Stimulated activated CD4-positive, alpha-beta T cell treated with anti-CD3 and anti-CD28 coated beads, Interleukin-12 subunit alpha, Interleukin-12 subunit beta, amount 100 ng/mL, for 24 hours (primary cell): ENCODE results near the gene TMTC4.
"Not testable (repeated sequence)": the region's sequence is repeated elsewhere in the genome, so short reads cannot be mapped to it uniquely, and the experiment has no call there.

Experiments used
- DNase-seq, 2 experiments: peaks; one replicate each; pipeline ENCODE4 v3.0.0-alpha.2; 2020; ENCODE audit warnings: low read depth in 2 of 2

TMTC4 gene

DNA sequence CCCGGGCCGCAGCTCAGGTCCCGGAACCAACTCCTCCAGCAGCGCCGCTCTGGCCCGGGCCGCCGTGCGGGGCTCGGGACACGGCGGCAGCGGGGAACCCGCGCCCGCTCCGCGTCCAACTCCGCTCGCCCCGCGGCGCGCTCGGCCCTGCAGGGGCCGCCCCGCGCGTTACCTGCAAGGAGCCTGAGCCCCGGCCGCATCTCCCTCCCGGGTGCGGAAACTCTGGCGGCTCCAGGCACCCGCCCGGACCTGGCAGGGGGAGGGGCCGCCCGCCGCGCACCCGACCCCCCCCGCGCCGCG lies at the start of gene TMTC4:
TMTC4 (minus strand) TSS at position 224 of the 300 bp plus-strand sequence. CDS start 4,433 bp downstream, outside the sequence.
- DNase-seq, result no peak

GRCh38 chr13:100722517-100722916 lies 47.9 kb upstream of the TMTC4 start:
- DNase-seq, result no peak

GRCh38 chr13:100721885-100722512 lies 47.4 kb upstream of the TMTC4 start:
- peak; percentile 12 to 49 for DNase-seq

DNA sequence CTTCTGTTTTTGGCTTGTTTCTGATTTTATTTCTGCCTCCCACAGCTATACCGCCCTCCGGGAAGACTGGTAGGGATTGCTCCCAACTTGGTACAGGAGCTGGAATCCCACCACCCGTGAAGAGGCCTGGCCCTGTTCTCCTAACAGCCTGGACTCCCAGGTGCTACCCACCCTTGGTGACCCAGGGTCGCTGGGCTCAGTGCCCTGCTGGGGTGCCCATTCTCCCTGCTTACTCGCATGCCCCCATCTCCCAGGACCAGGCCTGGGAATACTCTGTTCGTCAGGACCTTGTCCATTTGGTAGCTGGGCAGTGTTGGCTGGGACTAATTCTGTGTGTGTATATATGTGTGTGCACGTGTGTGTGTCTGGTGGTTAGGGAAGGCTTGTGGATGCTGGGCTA lies 41.0 kb upstream of the TMTC4 start:
- no peak for DNase-seq

GRCh38 chr13:100714478-100714877 lies 39.9 kb upstream of the TMTC4 start:
- DNase-seq, result no peak

- DNase-seq, result no peak
Measured at GRCh38 chr13:100710176-100710575, 35.6 kb upstream of the TMTC4 start.

GRCh38 chr13:100707818-100708740 lies 33.5 kb upstream of the TMTC4 start:
- no peak for DNase-seq

- not testable (repeated sequence) for DNase-seq
Measured at GRCh38 chr13:100698331-100698730, 23.7 kb upstream of the TMTC4 start.

- no peak for DNase-seq
Measured at GRCh38 chr13:100695509-100695773, 20.8 kb upstream of the TMTC4 start.

GRCh38 chr13:100694722-100695508 lies 20.3 kb upstream of the TMTC4 start:
- no peak for DNase-seq

DNA sequence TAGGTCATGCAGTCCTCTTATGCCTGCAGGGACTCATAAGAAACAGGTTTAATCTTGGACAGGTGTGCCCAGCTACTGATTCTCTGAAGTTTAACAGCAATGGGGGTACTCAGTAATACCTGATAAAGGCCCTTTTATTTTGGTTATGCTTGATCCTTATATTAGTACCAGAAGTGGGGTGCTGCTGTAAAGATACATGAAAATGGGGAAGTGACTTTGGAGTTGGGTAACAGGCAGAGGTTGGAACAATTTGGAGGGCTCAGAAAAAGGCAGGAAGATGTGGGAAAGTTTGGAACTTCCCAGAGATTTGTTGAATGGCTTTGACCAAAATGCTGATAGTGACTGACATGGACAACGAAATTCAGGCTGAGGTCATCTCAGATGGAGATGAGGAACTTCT lies 14.6 kb upstream of the TMTC4 start:
- no peak for DNase-seq

GRCh38 chr13:100680131-100680530 lies 5.5 kb upstream of the TMTC4 start:
- no peak for DNase-seq

DNA sequence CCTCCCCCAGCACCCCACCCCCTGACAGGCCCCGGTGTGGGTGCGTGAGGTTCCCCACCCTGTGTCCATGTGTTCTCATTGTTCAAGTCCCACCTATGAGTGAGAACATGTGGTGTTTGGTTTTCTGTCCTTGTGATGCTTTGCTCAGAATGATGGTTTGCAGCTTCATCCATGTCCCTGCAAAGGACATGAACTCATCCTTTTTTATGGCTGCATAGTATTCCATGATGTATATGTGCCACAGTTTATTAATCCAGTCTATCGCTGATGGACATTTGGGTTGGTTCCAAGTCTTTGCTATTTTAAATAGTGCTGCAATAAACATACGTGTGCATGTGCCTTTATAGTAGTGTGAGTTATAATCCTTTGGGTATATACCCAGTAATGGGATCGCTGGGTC lies 2.5 kb upstream of the TMTC4 start:
- DNase-seq, result not testable (repeated sequence)

GRCh38 chr13:100675661-100676129 lies 1.1 kb upstream of the TMTC4 start:
- DNase-seq, result no peak

DNA sequence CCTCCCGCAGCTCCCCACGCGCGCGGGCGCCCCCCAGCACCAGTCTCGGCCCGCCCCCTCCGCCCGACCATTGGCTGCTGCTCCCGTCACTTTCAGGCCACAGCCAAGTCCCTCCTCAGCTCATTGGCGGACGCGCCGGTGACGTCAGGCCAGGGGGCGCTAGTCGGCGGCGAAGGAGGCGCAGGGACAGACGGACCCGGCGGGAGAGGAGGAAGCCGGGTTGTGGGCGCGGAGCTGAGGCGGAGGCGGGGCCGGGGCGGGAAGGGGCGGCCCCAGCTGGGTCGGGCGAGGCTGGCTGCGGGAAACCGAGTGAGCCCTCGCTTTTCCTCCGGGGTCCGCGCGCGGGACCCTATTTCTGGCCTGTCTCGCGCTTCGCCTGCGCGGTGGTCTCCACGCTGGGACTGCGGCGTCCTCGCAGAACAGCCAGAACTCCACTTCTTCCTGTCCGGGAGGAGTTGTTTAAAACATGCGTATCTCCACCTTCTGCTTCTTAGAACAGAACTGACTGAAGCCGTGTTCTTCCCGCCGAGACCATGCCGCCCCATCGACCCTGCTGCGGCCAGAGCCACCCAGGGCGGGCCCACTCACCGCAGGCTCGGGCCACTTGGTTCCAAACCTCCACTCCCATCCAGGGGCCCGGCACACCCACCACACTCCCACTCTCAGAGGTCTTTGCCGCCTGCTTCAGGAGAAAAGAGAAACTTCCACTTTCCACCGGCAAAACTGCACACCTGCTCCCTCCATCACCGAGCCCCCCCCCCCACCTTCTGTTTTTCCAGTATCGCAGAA lies 471 bp upstream of the TMTC4 start:
- DNase-seq, result peak; percentile 100

DNA sequence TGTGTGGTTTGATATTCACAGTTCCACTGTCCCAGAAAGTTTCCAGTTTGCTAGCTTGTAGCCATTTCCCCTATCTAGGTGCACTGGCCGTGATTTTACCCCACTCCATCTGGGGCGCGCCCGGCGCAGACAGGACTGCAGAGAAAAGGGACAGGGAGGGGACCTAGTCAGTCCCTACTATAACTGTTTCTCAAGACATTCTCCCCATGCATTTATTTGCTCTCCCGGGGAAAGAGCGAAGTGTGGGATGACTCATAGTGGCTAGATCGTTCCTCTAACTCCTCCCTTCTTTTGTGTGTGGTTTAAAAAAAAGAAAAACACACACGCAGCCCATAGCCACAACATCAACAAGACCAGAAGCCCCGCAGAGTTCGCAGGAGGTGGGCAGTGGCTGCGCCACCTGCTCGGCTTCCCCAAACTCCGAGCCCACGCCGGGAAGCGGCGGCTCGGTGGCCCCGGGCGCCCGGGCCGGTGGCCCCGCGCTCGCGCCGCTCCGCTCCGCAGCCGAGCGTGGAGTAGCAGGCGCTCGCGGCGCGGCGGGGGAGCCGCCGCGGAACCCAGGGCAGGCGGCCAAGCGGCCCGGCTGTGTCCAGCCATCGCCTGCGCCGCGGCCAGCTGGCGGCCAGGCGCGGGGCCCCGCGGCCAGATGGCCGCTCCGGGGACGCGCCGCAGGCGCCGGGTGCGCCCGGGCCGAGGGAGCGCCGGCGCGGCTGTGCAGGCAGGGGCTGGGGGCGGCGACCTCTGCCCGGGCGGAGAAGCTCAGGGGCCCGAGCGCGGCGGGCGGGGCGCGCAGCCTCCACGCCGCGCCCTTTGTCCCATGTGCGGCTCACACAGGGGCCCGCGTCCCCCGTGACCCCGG lies 653 bp downstream of the TMTC4 start:
- DNase-seq, result peak; percentile 13 to 21

DNA sequence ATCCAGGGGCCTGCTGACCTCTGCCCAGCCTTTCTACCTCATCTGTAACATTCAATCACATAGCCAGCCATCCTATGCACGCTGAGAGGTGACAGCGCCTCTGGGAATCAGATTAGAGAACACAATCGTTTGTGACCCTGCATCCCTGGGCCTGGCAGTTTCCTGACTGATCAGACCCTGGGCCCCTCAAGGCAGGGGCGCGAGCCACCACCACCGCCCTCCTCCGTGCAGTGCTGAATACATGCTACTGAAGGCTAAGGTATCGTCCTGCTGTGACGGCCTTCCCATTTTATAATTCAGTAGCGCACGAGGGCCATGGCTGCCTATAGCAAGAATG lies 1.3 kb downstream of the TMTC4 start:
- DNase-seq, result no peak

DNA sequence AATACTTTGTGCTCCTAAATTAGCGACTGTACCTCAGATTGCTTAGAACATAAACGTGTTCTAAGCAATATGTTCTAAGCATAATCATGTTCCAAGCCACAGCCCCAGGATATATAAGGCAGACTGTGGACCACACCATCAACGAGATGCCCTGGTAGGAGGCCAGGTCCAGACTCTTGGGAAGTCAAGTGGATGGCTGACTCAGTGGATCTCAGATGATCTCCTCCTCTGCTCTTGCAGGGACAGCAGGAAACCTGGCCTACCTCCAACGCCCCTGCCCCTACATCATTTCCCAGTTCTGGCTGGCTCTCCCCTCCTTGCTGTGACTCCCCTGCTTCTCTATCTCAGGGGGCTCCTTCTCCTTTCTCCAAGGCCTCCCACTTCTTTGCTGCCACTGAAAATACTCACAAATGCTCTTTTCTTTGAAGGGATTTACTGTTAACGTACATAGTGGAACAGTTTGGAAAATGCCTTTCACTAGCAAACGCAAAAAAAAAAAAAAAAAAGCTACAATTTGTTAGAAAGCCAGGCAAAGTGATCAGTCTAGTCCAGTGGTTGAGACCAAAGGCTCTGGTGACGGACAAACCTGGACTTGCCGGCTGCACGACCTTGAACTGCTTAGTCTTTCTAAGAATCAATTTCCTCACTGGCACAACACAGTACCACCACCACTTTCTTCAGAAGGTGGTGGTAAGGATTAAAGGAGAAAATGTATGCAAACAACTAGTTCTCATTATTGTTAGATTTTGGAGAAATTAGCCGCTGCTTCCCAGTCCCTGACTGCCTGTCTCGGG lies 3.0 kb downstream of the TMTC4 start:
- DNase-seq, result no peak

GRCh38 chr13:100668408-100668807 lies 6.2 kb downstream of the TMTC4 start:
- DNase-seq, result no peak

- no peak for DNase-seq
Measured at GRCh38 chr13:100667894-100668293, 6.7 kb downstream of the TMTC4 start.
